GM04504 (cell line): ENCODE results near the gene PARN.

Source experiments
- DNase-seq: peaks from one replicate; pipeline ENCODE4 v3.0.0-alpha.2; 2012; ENCODE audit warnings: low read depth

The PARN gene

GRCh38 chr16:14529010-14529669 is 100.9 kb downstream of the PARN start:
- peak; percentile 81 for DNase-seq

- no peak for DNase-seq
Observed at GRCh38 chr16:14528306-14528705, 101.8 kb downstream of the PARN start.

- peak; percentile 80 for DNase-seq
Observed at GRCh38 chr16:14527411-14528044, 102.5 kb downstream of the PARN start.

DNA sequence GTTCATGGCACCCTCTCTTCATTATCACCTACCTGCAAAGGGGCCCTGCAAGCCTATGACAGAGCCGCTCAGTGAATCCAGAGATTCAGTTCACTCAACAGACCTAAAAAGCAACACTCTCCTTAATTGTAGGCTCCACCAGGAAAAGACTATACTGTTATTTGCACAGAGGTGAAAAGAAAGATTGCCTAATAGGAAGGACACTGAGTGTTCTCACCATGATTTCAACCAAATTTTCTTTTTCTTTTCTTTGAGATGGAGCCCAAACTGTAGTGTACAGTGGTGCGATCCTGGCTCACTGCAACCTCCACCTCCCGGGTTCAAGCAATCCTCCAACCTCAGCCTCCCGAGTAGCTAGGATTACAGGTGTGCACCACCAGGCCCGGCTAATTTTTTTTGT is 104.5 kb downstream of the PARN start:
- no peak for DNase-seq

GRCh38 chr16:14524979-14525378 is 105.1 kb downstream of the PARN start:
- DNase-seq, result no peak

- DNase-seq, result no peak
Observed at GRCh38 chr16:14523632-14524031, 106.4 kb downstream of the PARN start.

GRCh38 chr16:14522671-14523070 is 107.4 kb downstream of the PARN start:
- DNase-seq, result no peak

GRCh38 chr16:14520753-14521152 is 109.3 kb downstream of the PARN start:
- DNase-seq, result no peak

- no peak for DNase-seq
Observed at GRCh38 chr16:14514967-14515366, 115.1 kb downstream of the PARN start.

- DNase-seq, result no peak
Observed at GRCh38 chr16:14513389-14514107, 116.5 kb downstream of the PARN start.

DNA sequence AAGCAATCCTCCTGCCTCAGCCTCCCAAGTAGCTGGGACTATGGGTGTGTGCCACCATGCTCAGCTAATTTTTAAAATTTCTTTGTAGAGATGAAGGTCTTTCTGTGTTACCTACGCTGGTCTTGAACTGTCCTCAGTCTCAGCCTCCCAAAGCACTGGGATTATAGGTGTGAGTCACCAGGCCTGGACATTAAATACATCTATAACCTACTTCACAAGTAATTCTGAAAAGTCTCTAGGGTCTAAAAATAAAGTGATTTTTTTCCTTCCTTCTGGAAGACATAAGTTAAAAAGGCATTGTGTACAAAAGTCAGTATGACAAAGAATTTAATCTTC is 118.3 kb downstream of the PARN start:
- no peak for DNase-seq

GRCh38 chr16:14510939-14511799 is 118.9 kb downstream of the PARN start:
- peak; percentile 65 for DNase-seq

- no peak for DNase-seq
Observed at GRCh38 chr16:14510581-14510938, 119.5 kb downstream of the PARN start.

DNA sequence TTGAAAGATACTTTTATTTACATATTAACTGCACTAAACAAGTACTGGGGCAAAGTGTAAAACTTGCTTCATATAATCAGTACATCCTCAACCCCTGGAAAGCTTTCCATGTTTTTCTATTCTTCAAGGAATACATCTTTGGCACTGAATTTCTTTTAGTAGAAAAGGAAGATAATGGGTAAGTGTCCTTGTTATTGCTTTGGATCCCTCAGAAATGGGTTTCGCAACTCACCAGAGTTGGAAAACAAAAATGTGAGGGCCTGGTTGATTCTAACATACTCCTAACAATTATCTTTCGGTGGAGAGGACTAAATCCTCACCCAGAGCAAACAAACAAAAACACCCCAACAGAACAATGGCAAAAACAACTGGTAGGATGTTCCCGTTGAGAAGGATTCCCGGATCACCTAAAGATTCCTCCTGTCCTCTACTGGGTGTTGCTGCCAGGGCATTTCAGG is 120.4 kb downstream of the PARN start:
- DNase-seq, result no peak

DNA sequence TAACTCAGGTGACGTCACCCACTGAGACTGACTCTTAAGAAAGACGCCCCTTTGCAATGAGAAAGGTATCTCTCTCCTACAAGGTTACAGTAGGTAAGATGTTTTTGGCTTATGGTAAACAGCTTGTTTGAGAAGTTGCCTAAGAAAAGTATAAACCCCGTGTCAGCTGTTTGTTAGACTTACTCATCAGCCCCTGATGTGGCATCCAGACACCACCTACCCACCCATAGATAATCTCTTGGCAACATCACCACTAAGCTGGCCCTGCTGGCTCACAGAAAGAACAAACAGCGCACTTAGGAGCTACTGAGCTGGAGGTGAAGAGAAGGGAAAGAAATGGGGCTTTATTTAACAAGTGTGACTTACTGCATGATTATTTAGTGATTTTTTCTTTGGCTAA is 121.0 kb downstream of the PARN start:
- no peak for DNase-seq

- DNase-seq, result no peak
Observed at GRCh38 chr16:14505846-14506245, 124.2 kb downstream of the PARN start.

- no peak for DNase-seq
Observed at GRCh38 chr16:14502932-14503741, 126.9 kb downstream of the PARN start.

DNA sequence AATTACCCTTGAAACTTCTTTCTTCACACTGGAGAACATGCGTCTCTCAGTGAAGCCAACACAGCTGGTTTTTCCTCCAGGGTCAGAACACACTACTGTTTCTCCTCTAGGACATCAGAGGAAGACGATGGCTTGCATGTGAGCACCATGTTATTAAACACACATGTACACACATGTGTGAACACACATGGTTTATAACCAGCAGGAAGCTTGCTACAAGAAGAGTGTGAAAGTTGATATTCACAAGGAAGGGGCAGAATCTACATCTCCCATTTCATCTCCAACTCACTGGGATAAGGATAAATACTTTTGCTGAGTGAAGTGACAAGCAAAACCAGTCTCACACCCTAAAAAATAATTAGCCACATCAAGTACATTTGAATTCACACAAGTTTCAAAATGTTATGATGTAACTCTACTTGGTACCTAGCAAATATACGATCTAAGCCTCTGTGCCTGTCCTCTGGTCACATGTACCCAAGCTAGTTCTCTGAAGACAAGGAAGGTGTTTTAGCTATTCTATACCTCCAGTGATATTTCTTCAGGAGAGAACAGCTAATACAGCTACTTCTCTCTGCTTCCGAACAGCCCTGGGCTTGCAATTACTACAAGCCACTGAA is 127.7 kb downstream of the PARN start:
- no peak for DNase-seq

- DNase-seq, result peak; percentile 90
Observed at GRCh38 chr16:14501331-14502255, 128.5 kb downstream of the PARN start.

DNA sequence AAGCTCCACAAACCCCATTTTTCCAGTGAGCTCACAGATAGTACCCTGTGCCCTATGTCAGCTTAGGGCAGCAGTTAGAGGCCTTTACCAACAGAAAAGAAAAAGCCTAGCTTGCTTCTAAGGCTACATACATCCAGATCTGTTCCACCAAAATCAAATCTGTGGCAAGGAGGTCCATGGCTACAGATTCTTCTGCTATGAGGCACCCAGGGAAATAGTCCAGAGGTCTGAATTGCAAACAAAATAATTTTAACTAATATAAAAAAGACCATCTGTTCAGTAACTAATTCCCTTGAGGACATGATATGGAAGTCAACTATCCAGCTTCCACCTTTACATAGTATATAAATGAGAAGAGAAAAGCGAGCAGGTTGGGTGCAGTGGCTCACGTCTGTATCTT is 129.3 kb downstream of the PARN start:
- DNase-seq, result no peak
